GM12878 (cell line): ENCODE results near the gene DRD2. TPM values are rescaled to one million over a fixed set of nuclear protein-coding genes. Genes with fewer than 3 reads are reported as not detected.

ENCODE experiments used
- ATAC-seq: fragments of 200-7000 bp; cut with Tn5 transposase; 3 replicates; pipeline ENCODE4 v1.9.1; 2020; ENCODE audit warnings: mild to moderate bottlenecking, moderate library complexity
- BruUV-seq: library from RNA; stranded (reverse); fragments of 400-500 nt; replicated peaks from 2 replicates; lab custom pipeline; 2021; lab: Mats Ljungman, UMichigan
- CTCF ChIA-PET: fragments of 300-600 bp; sonication (Branson Sonifier 250); formaldehyde crosslinking; extraction: SDS; loops from one replicate; lab custom pipeline; 2021; ENCODE audit warnings: inconsistent platforms; lab: Yijun Ruan, JAX
- POLR2A ChIA-PET: fragments of 350-600 bp; formaldehyde crosslinking; extraction: SDS; loops from one replicate; lab custom pipeline; 2021; ENCODE audit warnings: inconsistent platforms; lab: Charles Lee
- RAD21 ChIA-PET: fragments of 300-600 bp; sonication (Branson Sonifier 250); formaldehyde crosslinking; loops from one replicate; lab custom pipeline; 2023; ENCODE audit warnings: antibody characterized with exemption; ENCODE audit not compliant: unreplicated experiment; lab: Charles Lee
- SMC1A ChIA-PET: fragments of 300-600 bp; sonication (Branson Sonifier 250); formaldehyde crosslinking; loops from one replicate; lab custom pipeline; 2023; ENCODE audit not compliant: unreplicated experiment, uncharacterized antibody; lab: Charles Lee
- DNase-seq: peaks from one replicate; pipeline ENCODE4 v3.0.0-alpha.2; 2011; ENCODE audit warnings: low read depth, low spot score
- FAIRE-seq: peaks from 3 replicates; lab custom pipeline; 2011; peaks lifted over from hg19 to GRCh38; lab: Jason Lieb, UNC
- H2AFZ ChIP-seq: 2 replicates; pipeline ENCODE4 v1.6.0; 2011; ENCODE audit warnings: low read depth, low read length, control low read depth; ENCODE audit not compliant: control insufficient read depth
- H3K27ac ChIP-seq: 2 replicates; pipeline ENCODE4 v1.5.1; 2011; ENCODE audit warnings: control low read depth; ENCODE audit not compliant: control insufficient read depth, insufficient read depth
- H3K27me3 ChIP-seq, 2 experiments: replicated peaks in 1 of 2; 2 replicates each; pipeline versions ENCODE4 v1.6.0 to v1.6.1; 2011; ENCODE audit warnings: low read length in 1 of 2; ENCODE audit not compliant: control insufficient read depth in 2 of 2, insufficient read depth in 2 of 2
- H3K36me3 ChIP-seq, 2 experiments: 2 replicates each; pipeline ENCODE4 v1.5.1; 2011; ENCODE audit warnings: low read length in 1 of 2; ENCODE audit not compliant: control insufficient read depth in 2 of 2, insufficient read depth in 2 of 2
- H3K4me1 ChIP-seq: 2 replicates; pipeline ENCODE4 v1.6.1; 2011; ENCODE audit warnings: mild to moderate bottlenecking, low read length, moderate library complexity, mixed read lengths; ENCODE audit not compliant: control insufficient read depth, insufficient read depth
- H3K4me2 ChIP-seq: 2 replicates; pipeline ENCODE4 v1.6.0; 2011; ENCODE audit warnings: control low read depth; ENCODE audit not compliant: control insufficient read depth, insufficient read depth
- H3K4me3 ChIP-seq: fragments of 200-600 bp; sonication (generic); 2 replicates; pipeline ENCODE4 v1.5.1; 2016
- H3K79me2 ChIP-seq: 2 replicates; pipeline ENCODE4 v1.6.0; 2011; ENCODE audit warnings: low read length; ENCODE audit not compliant: control insufficient read depth, insufficient read depth
- H3K9ac ChIP-seq: 2 replicates; pipeline ENCODE4 v1.8.0; 2011; ENCODE audit warnings: low read length, control low read depth, mixed read lengths; ENCODE audit not compliant: control insufficient read depth, insufficient read depth
- H3K9me3 ChIP-seq: replicated peaks from 3 replicates; pipeline ENCODE4 v1.5.1; 2011; ENCODE audit warnings: mild to moderate bottlenecking, low read length; ENCODE audit not compliant: control insufficient read depth, insufficient read depth
- H4K20me1 ChIP-seq: 2 replicates; pipeline ENCODE4 v1.6.0; 2011; ENCODE audit not compliant: control insufficient read depth, insufficient read depth
- BCLAF1 ChIP-seq: fragments of 450-650 bp; IDR thresholded peaks from 2 replicates; pipeline ENCODE4 v1.6.1; 2017; ENCODE audit warnings: antibody characterized with exemption, mild to moderate bottlenecking, moderate library complexity
- BHLHE40 ChIP-seq, 2 experiments: fragments of 450-650 bp in 1 of 2; IDR thresholded peaks; 2 replicates each; pipeline ENCODE4 v1.6.1; 2011 to 2017; ENCODE audit warnings: low read depth in 2 of 2, borderline replicate concordance in 1 of 2, improper control_type of control experiment in 1 of 2, low read length in 1 of 2, mild to moderate bottlenecking in 1 of 2
- EGR1 ChIP-seq, 2 experiments: IDR thresholded peaks; 1 replicate in 1 of 2; 2 replicates in 1 of 2; pipeline ENCODE4 v1.6.1; 2011 to 2012; ENCODE audit warnings: low read depth in 2 of 2, low read length in 2 of 2, borderline replicate concordance in 1 of 2, mild to moderate bottlenecking in 1 of 2, moderate library complexity in 1 of 2
- IRF5 ChIP-seq: fragments of 450-650 bp; IDR thresholded peaks from 2 replicates; pipeline ENCODE4 v1.6.1; 2017; ENCODE audit warnings: borderline replicate concordance
- JUND ChIP-seq: IDR thresholded peaks from 2 replicates; pipeline ENCODE4 v1.6.1; 2012; ENCODE audit warnings: low read depth, mild to moderate bottlenecking, low read length, improper control_type of control experiment, moderate library complexity
- LARP7 ChIP-seq: fragments of 450-650 bp; IDR thresholded peaks from 2 replicates; pipeline ENCODE4 v1.6.1; 2017; ENCODE audit warnings: mild to moderate bottlenecking
- NFYA ChIP-seq: IDR thresholded peaks from 2 replicates; pipeline ENCODE4 v1.6.1; 2011; ENCODE audit warnings: low read depth, mild to moderate bottlenecking, low read length, improper control_type of control experiment, borderline replicate concordance
- PBX3 ChIP-seq: IDR thresholded peaks from 2 replicates; pipeline ENCODE4 v1.6.1; 2011; ENCODE audit warnings: mild to moderate bottlenecking, low read depth, low read length, moderate library complexity; ENCODE audit not compliant: insufficient replicate concordance
- POLR2AphosphoS2 ChIP-seq: IDR thresholded peaks from 2 replicates; pipeline ENCODE4 v1.6.1; 2011; ENCODE audit warnings: low read depth, mild to moderate bottlenecking, low read length, improper control_type of control experiment, moderate library complexity
- RAD51 ChIP-seq: fragments of 450-650 bp; IDR thresholded peaks from 2 replicates; pipeline ENCODE4 v1.6.1; 2016; ENCODE audit warnings: moderate library complexity, mild to moderate bottlenecking, inconsistent platforms
- RELA ChIP-seq: fragments of 450-650 bp; IDR thresholded peaks from 2 replicates; pipeline ENCODE4 v1.8.0; 2014; ENCODE audit warnings: borderline replicate concordance; ENCODE audit not compliant: partially characterized antibody
- SMAD5 ChIP-seq: IDR thresholded peaks from 2 replicates; pipeline ENCODE4 v1.6.1; 2016; ENCODE audit warnings: antibody characterized with exemption, low read depth
- SUZ12 ChIP-seq: fragments of 200-600 bp; sonication (generic); IDR thresholded peaks from one replicate; pipeline ENCODE4 v1.6.1; 2018; ENCODE audit warnings: antibody characterized with exemption, mild to moderate bottlenecking; ENCODE audit not compliant: unreplicated experiment
- ZNF24 ChIP-seq: fragments of 450-650 bp; IDR thresholded peaks from 2 replicates; pipeline ENCODE4 v1.6.1; 2017; ENCODE audit warnings: antibody characterized with exemption, mild to moderate bottlenecking
- ZSCAN29 ChIP-seq: fragments of 450-650 bp; IDR thresholded peaks from 2 replicates; pipeline ENCODE4 v1.6.1; 2017; ENCODE audit warnings: mild to moderate bottlenecking, moderate library complexity
- WGBS: methylation state at CpG from one replicate; pipeline ENCODE4 v1.1.6; 2016; ENCODE audit warnings: low lambda C conversion rate; ENCODE audit not compliant: insufficient replicate concordance, insufficient coverage; ENCODE audit errors: missing lambda C conversion rate; 5-methylcytosine and 5-hydroxymethylcytosine counted together
- in situ Hi-C: fragments of 300-500 bp; cut with MboI; formaldehyde crosslinking; loops from 9 replicates; pipeline ENCODE4 v1.14.3; 2018; ENCODE audit warnings: mixed read lengths
- intact Hi-C: fragments of 100-400 bp; cut with micrococcal nuclease; formaldehyde crosslinking; loops from one replicate; pipeline ENCODE4 v1.14.2; 2022; ENCODE audit not compliant: unreplicated experiment
- polyA plus RNA-seq, 11 experiments: library from polyadenylated mRNA; depleted of rRNA in 4 of 11; unstranded in 6 of 11; stranded (reverse) in 5 of 11; fragments of >200 nt; fragmentation: Nextera tagmentation in 4 of 11; fragmentation: Illumina TruSeq in 1 of 11; extraction: Ambion mirVana in 4 of 11; extraction: Trizol in 1 of 11; gene quantifications; 1 replicate in 1 of 11; 2 replicates in 10 of 11; pipeline versions ENCODE4 v1.2.1 to v1.2.3, GENCODE V29; 2011 to 2016; ENCODE audit warnings: inconsistent platforms in 2 of 11, missing spikeins in 2 of 11, low read depth in 1 of 11
- total RNA-seq, 4 experiments: library from RNA; depleted of rRNA in 3 of 4; stranded (reverse); fragments of >200 nt in 3 of 4; fragmentation: Illumina TruSeq in 1 of 4; extraction: Trizol in 1 of 4; gene quantifications; 2 replicates each; pipeline versions ENCODE4 v1.2.1 to v1.2.3, GENCODE V29; 2013 to 2021

The DRD2 gene
- total and polyA plus RNA-seq, 10 of the 15 experiments (the other 5 are each of a cell fraction or from before 2014, with no cell fraction given) = not detected

GRCh38 chr11:113467545-113467944 is 7.7 kb downstream of the DRD2 start:
- TF ChIP-seq IRF5 (no peak), BHLHE40 (IDR thresholded peaks at IDR 0.05; ENCODE audit: borderline replicate concordance in 1 of 2, low read depth in 2 of 2, low read length in 1 of 2) (no peak), LARP7 (no peak), NFYA (no peak), ZNF24 (no peak), SUZ12 (no peak), EGR1 (IDR thresholded peaks at IDR 0.05; ENCODE audit: borderline replicate concordance in 1 of 2, low read depth in 2 of 2, low read length in 2 of 2) (no peak), RAD51 (no peak), PBX3 (no peak), POLR2AphosphoS2 (no peak), JUND (no peak), ZSCAN29 (no peak), SMAD5 (no peak), RELA (no peak), BCLAF1 (no peak)
- Histone ChIP-seq H3K4me3 (no peak overlapping the region), H2AFZ (no peak overlapping the region), H3K4me1 (no peaks in the 10 kb centered on the region), H3K79me2 (no peaks in the 10 kb centered on the region), H3K27me3 (peaks cover 1 to 4% of the 10 kb centered on the region in 2 experiments; a peak in 2 of 4 replicates), H3K36me3 (no peaks in the 10 kb centered on the region), H3K4me2 (no peak overlapping the region), H3K9ac (no peak overlapping the region), H3K9me3 (no peaks in the 10 kb centered on the region), H4K20me1 (no peaks in the 10 kb centered on the region), H3K27ac (no peak overlapping the region)
- DNase-seq (no peak), ATAC-seq (no peak), FAIRE-seq (no peak)
- ChIA-PET POLR2A (no interaction called here), CTCF (interaction anchor here (1.2 kb wide), 1 partner anchor 62 kb away, joined by 3 read pairs; no protein-coding TSS in a partner anchor), SMC1A (no interaction called here), RAD21 (no interaction called here)
- intact Hi-C loops (no loop called here), in situ Hi-C loops (no loop called here)
- whole genome bisulfite sequencing = 2% methylated on average over 2 of the region's 2 CpGs
- BruUV-seq = no TSS peak
